ENCODE measurements around the gene CARD11.

Gene CARD11

DNA sequence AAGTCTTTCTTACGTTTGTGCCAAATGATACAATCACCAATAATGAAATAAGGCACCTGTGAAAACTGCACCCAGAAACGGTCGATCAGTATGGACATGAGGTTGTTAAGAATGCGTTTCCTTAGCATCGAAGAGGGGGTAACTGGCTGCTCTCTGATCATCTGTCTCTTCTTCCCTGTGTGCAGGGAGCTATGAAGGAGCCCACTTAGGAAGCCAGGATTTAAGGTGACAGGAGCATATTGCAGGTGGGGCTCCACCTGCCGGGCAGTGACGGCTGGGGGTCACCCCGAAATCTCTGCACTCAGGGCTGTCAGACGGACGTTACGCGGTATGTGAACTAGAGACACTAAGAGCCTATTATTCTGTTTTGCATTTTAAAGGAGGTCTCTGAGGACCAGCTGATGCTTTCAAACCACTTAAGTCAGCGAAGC lies 64.5 kb downstream of the CARD11 start:
- H3K9ac ChIP-seq (ENCODE audit: low read depth in 1 of 2, low read length in 2 of 2), result peak overlapping the region in 1 of 2 donors; percentile 38
- H3K36me3 ChIP-seq (ENCODE audit: control insufficient read depth in 1 of 2, insufficient read depth in 2 of 2, low read length in 2 of 2), result no peaks in the 10 kb centered on the region
- no peak overlapping the region for H3K27ac ChIP-seq (ENCODE audit: low read depth, low read length)
- H3K9me3 ChIP-seq (ENCODE audit: control insufficient read depth in 1 of 2, low read length in 2 of 2), result no peaks in the 10 kb centered on the region
- H3K4me3 ChIP-seq (ENCODE audit: low read depth in 1 of 2, low read length in 2 of 2), result peak overlapping the region; percentile 61 to 63
- H3K4me1 ChIP-seq (ENCODE audit: control insufficient read depth in 1 of 2, insufficient read depth in 2 of 2, low read length in 2 of 2), result peaks cover 15 to 16% of the 10 kb centered on the region in 2 donors
- H3K27me3 ChIP-seq (ENCODE audit: control insufficient read depth in 1 of 2, insufficient read depth in 2 of 2, low read length in 2 of 2), result peaks cover 0 to 5% of the 10 kb centered on the region in 2 donors

DNA sequence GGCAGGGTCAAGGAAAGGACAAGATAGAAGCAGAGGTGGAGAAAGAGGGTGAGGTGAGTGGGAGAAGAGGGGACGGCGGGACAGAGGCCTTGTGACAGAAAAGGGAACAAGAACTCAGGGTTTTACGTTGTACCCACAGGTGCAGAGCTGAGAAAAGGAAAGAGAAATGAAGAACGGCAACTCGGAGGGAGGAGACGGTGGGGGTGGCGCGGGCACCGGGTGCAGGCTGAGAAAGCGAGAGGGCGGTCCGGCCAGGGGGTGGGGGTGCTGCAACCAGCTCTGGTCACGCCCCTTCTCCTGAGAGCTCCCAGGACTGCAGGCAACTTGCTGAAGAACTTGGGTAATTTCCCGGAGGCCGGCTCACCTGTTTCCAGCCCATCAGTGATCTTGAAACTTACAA lies 65.3 kb downstream of the CARD11 start:
- peaks cover 0 to 5% of the 10 kb centered on the region in 2 donors for H3K27me3 ChIP-seq (ENCODE audit: control insufficient read depth in 1 of 2, insufficient read depth in 2 of 2, low read length in 2 of 2)
- H3K9me3 ChIP-seq (ENCODE audit: control insufficient read depth in 1 of 2, low read length in 2 of 2), result no peaks in the 10 kb centered on the region
- peak overlapping the region; percentile 61 to 63 for H3K4me3 ChIP-seq (ENCODE audit: low read depth in 1 of 2, low read length in 2 of 2)
- H3K36me3 ChIP-seq (ENCODE audit: control insufficient read depth in 1 of 2, insufficient read depth in 2 of 2, low read length in 2 of 2), result no peaks in the 10 kb centered on the region
- no peak overlapping the region for H3K27ac ChIP-seq (ENCODE audit: low read depth, low read length)
- H3K4me1 ChIP-seq (ENCODE audit: control insufficient read depth in 1 of 2, insufficient read depth in 2 of 2, low read length in 2 of 2), result peaks cover 15 to 16% of the 10 kb centered on the region in 2 donors
- H3K9ac ChIP-seq (ENCODE audit: low read depth in 1 of 2, low read length in 2 of 2), result no peak overlapping the region

DNA sequence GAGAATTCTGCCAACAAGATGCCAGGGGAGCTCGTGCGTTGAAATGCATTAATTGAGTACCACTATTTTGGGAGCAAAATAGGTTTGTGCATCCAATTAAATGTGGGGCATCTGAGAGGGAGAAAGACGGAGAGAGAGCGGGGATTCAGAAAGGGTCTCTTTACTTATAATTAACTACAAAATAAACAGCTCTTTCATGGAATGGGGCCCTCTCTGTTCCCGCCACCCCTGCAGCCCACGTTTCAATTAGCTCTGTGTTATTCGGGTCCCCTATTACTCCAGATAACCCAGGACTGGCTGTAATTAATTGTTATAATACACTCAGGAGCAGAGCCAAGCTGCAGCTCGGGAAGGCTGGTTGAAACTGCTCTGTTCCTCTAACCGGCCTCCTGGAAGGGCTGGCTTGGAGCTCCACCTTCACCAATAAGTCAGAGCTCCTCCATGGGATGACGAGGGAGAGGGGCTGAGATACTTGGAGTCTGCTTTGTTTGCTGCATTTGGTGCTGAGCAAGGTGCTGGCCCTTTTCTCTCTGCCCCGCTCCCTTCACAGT lies 67.8 kb downstream of the CARD11 start:
- Histone ChIP-seq H3K9me3 (ENCODE audit: control insufficient read depth in 1 of 2, low read length in 2 of 2) (no peaks in the 10 kb centered on the region), H3K36me3 (ENCODE audit: control insufficient read depth in 1 of 2, insufficient read depth in 2 of 2, low read length in 2 of 2) (no peaks in the 10 kb centered on the region), H3K4me3 (ENCODE audit: low read depth in 1 of 2, low read length in 2 of 2) (no peak overlapping the region), H3K27ac (ENCODE audit: low read depth, low read length) (no peak overlapping the region), H3K27me3 (ENCODE audit: control insufficient read depth in 1 of 2, insufficient read depth in 2 of 2, low read length in 2 of 2) (peaks cover 0 to 2% of the 10 kb centered on the region in 2 donors), H3K4me1 (ENCODE audit: control insufficient read depth in 1 of 2, insufficient read depth in 2 of 2, low read length in 2 of 2) (peaks cover 15 to 16% of the 10 kb centered on the region in 2 donors), H3K9ac (ENCODE audit: low read depth in 1 of 2, low read length in 2 of 2) (no peak overlapping the region)

DNA sequence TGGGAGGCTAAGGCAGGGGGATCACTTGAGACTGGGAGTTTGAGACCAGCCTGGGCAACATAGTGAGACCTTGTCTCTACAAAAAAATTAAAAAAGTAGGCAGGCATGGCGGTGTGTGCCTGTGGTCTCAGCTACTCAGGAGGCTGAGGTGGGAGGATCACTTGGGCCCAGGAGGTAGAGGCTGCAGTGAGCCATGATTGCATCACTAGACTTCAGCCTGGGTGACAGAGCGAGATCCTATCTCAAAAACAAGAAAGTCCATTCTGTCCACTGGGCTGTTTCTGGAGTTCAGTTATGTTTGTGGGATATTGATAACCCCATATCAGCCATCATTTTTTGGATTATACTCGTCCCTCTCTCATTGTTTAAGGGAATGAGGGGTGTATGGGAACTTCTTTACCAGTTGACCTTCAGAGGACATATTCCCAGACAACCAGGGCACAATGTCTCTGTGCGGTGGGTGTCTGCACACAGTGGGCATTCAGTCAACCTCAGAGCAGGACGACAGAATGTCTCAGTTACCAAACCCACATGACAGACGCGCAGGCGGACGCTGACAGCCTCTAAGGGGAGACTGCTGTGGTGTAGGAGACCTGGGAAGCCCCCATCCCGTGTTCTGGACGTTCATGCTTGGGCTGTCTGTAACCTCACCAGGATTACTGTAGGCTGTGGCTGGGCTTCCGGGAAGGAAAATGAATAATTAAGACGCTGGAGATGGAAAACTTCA lies 69.4 kb downstream of the CARD11 start:
- no peak overlapping the region for H3K4me3 ChIP-seq (ENCODE audit: low read depth in 1 of 2, low read length in 2 of 2)

DNA sequence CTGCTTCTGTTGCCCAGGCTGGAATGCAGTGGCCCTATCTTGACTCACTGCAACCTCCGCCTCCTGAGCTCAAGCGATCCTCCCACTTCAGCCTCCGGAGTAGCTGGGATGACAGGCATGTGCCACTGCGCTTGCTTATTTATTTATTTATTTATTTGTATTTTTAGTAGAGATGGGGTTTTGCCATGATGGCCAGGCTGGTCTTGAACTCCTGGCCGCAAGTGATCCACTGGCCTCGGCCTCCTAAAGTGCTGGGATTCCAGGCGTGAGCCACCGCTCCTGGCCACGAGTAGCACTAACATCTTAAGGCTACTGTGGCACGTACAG lies 70.9 kb downstream of the CARD11 start:
- no peak overlapping the region for H3K9ac ChIP-seq (ENCODE audit: low read depth in 1 of 2, low read length in 2 of 2)
- no peaks in the 10 kb centered on the region for H3K4me1 ChIP-seq (ENCODE audit: control insufficient read depth in 1 of 2, insufficient read depth in 2 of 2, low read length in 2 of 2)
- no peaks in the 10 kb centered on the region for H3K9me3 ChIP-seq (ENCODE audit: control insufficient read depth in 1 of 2, low read length in 2 of 2)
- H3K27me3 ChIP-seq (ENCODE audit: control insufficient read depth in 1 of 2, insufficient read depth in 2 of 2, low read length in 2 of 2), result no peaks in the 10 kb centered on the region
- no peaks in the 10 kb centered on the region for H3K36me3 ChIP-seq (ENCODE audit: control insufficient read depth in 1 of 2, insufficient read depth in 2 of 2, low read length in 2 of 2)
- no peak overlapping the region for H3K27ac ChIP-seq (ENCODE audit: low read depth, low read length)
- no peak overlapping the region for H3K4me3 ChIP-seq (ENCODE audit: low read depth in 1 of 2, low read length in 2 of 2)

More for the DNA sequence above, 69.4 kb downstream of the CARD11 start:
- Histone ChIP-seq H3K27ac (ENCODE audit: low read depth, low read length) (no peak overlapping the region), H3K9me3 (ENCODE audit: control insufficient read depth in 1 of 2, low read length in 2 of 2) (no peaks in the 10 kb centered on the region), H3K4me1 (ENCODE audit: control insufficient read depth in 1 of 2, insufficient read depth in 2 of 2, low read length in 2 of 2) (peaks cover 7 to 9% of the 10 kb centered on the region in 2 donors), H3K9ac (ENCODE audit: low read depth in 1 of 2, low read length in 2 of 2) (no peak overlapping the region), H3K27me3 (ENCODE audit: control insufficient read depth in 1 of 2, insufficient read depth in 2 of 2, low read length in 2 of 2) (no peaks in the 10 kb centered on the region), H3K36me3 (ENCODE audit: control insufficient read depth in 1 of 2, insufficient read depth in 2 of 2, low read length in 2 of 2) (no peaks in the 10 kb centered on the region)

DNA sequence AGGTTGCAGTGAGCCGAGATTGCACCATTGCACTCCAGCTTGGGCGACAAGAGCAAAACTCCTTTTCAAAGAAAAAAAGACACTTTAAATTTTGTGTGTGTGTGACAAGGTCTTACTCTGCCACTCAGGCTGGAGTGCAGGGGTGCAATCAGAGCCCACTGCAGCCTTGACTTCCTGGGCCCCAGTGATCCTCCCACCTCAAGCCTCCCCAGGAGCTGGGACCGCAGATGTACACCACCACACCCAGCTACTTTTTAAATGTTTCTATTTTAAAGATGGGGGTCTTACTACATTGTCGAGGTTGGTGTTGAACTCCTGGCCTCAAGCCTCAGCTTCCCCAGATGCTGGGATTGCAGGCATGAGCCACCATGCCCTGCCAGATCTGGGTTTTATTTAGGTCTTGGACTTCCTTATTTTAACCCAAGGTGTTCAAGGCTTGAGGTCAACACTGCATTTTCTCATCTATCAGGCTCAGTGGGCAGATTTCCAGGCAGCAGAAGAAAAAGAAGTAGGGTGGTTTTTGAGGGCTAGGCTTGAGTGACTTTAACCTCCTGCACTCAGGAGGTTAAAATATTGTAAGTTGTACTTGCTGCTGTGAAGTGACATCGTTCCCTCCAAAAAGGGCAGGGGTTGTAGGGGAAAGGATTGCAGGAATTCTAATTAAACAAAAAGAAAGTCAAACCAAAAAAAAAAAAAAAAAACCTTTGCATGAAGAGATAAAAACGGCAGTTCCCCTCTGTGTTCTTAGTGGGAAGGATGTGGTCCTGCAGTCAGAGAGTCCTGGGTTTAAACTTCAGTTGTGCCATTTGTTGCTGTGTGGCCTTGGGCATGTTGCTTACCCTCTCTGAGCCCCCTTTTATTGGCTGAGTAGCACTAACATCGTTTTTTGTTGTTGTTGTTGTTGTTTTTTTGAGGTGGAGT lies 71.5 kb downstream of the CARD11 start:
- Histone ChIP-seq H3K9ac (ENCODE audit: low read depth in 1 of 2, low read length in 2 of 2) (no peak overlapping the region), H3K27ac (ENCODE audit: low read depth, low read length) (no peak overlapping the region), H3K36me3 (ENCODE audit: control insufficient read depth in 1 of 2, insufficient read depth in 2 of 2, low read length in 2 of 2) (no peaks in the 10 kb centered on the region), H3K4me3 (ENCODE audit: low read depth in 1 of 2, low read length in 2 of 2) (no peak overlapping the region), H3K9me3 (ENCODE audit: control insufficient read depth in 1 of 2, low read length in 2 of 2) (no peaks in the 10 kb centered on the region), H3K4me1 (ENCODE audit: control insufficient read depth in 1 of 2, insufficient read depth in 2 of 2, low read length in 2 of 2) (no peaks in the 10 kb centered on the region), H3K27me3 (ENCODE audit: control insufficient read depth in 1 of 2, insufficient read depth in 2 of 2, low read length in 2 of 2) (no peaks in the 10 kb centered on the region)

DNA sequence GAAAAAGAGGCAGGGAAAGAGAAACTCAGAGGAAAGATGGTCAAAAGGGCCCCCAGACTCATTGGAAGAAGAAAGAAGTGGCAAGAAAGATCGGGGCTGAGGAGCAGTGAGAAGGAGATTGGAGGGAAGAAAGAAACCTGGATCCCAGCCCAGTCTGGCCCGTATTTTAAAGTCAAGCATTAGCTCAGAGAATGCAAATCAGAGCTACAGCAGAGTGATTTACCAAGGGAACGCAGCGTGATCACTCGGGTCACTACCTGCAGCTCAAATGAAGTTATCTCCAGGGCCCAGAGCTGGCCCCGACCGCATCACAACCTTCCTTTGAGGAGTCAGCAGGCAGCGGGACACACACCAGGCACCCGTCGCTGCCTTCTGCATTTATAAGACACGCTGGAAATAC lies 72.8 kb downstream of the CARD11 start:
- Histone ChIP-seq H3K36me3 (ENCODE audit: control insufficient read depth in 1 of 2, insufficient read depth in 2 of 2, low read length in 2 of 2) (no peaks in the 10 kb centered on the region), H3K9me3 (ENCODE audit: control insufficient read depth in 1 of 2, low read length in 2 of 2) (peaks cover 2 to 8% of the 10 kb centered on the region in 2 donors), H3K27me3 (ENCODE audit: control insufficient read depth in 1 of 2, insufficient read depth in 2 of 2, low read length in 2 of 2) (no peaks in the 10 kb centered on the region), H3K4me1 (ENCODE audit: control insufficient read depth in 1 of 2, insufficient read depth in 2 of 2, low read length in 2 of 2) (no peaks in the 10 kb centered on the region), H3K27ac (ENCODE audit: low read depth, low read length) (no peak overlapping the region), H3K4me3 (ENCODE audit: low read depth in 1 of 2, low read length in 2 of 2) (no peak overlapping the region), H3K9ac (ENCODE audit: low read depth in 1 of 2, low read length in 2 of 2) (no peak overlapping the region)

DNA sequence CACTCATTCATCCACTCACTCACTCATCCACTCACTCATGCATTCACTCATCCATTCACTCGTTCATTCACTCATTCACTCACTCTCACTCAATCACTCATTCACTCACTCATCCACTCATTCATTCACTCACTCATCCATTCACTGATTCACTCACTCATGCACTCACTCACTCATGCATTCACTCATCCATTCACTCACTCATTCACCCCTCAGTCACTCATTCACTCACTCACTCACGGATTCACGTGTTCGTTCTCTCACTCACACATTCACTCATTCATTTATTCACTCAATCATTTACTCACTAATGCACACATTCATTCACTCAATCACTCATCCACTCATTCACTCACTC lies 73.4 kb downstream of the CARD11 start:
- no peak overlapping the region for H3K4me3 ChIP-seq (ENCODE audit: low read depth in 1 of 2, low read length in 2 of 2)
- H3K27ac ChIP-seq (ENCODE audit: low read depth, low read length), result no peak overlapping the region
- no peaks in the 10 kb centered on the region for H3K4me1 ChIP-seq (ENCODE audit: control insufficient read depth in 1 of 2, insufficient read depth in 2 of 2, low read length in 2 of 2)
- H3K36me3 ChIP-seq (ENCODE audit: control insufficient read depth in 1 of 2, insufficient read depth in 2 of 2, low read length in 2 of 2), result no peaks in the 10 kb centered on the region
- no peaks in the 10 kb centered on the region for H3K27me3 ChIP-seq (ENCODE audit: control insufficient read depth in 1 of 2, insufficient read depth in 2 of 2, low read length in 2 of 2)
- H3K9me3 ChIP-seq (ENCODE audit: control insufficient read depth in 1 of 2, low read length in 2 of 2), result peaks cover 8 to 13% of the 10 kb centered on the region in 2 donors
- H3K9ac ChIP-seq (ENCODE audit: low read depth in 1 of 2, low read length in 2 of 2), result no peak overlapping the region

DNA sequence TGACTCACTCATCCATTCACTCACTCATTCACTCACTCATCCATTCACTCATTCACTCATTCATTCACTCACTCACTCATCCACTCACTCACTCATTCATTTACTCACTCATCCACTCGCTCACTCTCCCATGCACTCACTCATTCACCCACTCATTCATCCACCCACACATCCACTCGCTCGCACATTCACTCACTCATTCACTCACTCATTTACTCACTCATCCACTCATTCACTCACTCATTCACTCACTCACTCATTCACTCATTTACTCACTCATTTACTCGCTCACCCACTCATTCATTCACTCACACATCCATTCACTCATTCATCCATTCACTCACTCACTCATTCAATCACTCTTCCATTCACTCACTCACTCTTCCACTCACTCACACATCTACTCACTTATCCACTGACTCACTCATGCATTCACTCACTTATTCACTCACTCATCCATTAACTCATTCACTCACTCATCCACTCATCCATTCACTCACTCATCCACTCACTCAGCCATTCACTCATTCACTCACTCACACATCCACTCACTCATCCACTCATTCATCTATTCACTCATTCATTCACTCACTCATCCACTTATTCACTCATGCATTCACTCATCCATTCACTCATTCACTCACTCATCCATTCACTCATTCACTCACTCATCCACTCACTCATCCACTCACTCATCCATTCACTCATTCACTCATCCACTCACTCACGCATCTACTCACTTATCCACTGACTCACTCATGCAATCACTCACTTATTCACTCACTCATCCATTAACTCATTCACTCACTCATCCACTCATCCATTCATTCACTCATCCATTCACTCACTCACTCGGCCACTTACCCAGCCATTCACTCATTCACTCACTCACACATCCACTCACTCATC lies 74.0 kb downstream of the CARD11 start:
- no peaks in the 10 kb centered on the region for H3K36me3 ChIP-seq (ENCODE audit: control insufficient read depth in 1 of 2, insufficient read depth in 2 of 2, low read length in 2 of 2)
- H3K27ac ChIP-seq (ENCODE audit: low read depth, low read length), result no peak overlapping the region
- peaks cover 8 to 14% of the 10 kb centered on the region in 2 donors for H3K9me3 ChIP-seq (ENCODE audit: control insufficient read depth in 1 of 2, low read length in 2 of 2)
- H3K4me1 ChIP-seq (ENCODE audit: control insufficient read depth in 1 of 2, insufficient read depth in 2 of 2, low read length in 2 of 2), result no peaks in the 10 kb centered on the region
- H3K9ac ChIP-seq (ENCODE audit: low read depth in 1 of 2, low read length in 2 of 2), result no peak overlapping the region
- no peak overlapping the region for H3K4me3 ChIP-seq (ENCODE audit: low read depth in 1 of 2, low read length in 2 of 2)
- H3K27me3 ChIP-seq (ENCODE audit: control insufficient read depth in 1 of 2, insufficient read depth in 2 of 2, low read length in 2 of 2), result no peaks in the 10 kb centered on the region

Measured in duodenal mucosa (tissue), 2 donors.